ENCODE measurements around the gene SGMS1. TPM values are rescaled to one million over a fixed set of nuclear protein-coding genes. Genes with fewer than 3 reads are reported as not detected.

The SGMS1 gene
- total RNA-seq, 4 donors from 2014 or later: 80.8 to 98.9 (median 90.7) TPM

DNA sequence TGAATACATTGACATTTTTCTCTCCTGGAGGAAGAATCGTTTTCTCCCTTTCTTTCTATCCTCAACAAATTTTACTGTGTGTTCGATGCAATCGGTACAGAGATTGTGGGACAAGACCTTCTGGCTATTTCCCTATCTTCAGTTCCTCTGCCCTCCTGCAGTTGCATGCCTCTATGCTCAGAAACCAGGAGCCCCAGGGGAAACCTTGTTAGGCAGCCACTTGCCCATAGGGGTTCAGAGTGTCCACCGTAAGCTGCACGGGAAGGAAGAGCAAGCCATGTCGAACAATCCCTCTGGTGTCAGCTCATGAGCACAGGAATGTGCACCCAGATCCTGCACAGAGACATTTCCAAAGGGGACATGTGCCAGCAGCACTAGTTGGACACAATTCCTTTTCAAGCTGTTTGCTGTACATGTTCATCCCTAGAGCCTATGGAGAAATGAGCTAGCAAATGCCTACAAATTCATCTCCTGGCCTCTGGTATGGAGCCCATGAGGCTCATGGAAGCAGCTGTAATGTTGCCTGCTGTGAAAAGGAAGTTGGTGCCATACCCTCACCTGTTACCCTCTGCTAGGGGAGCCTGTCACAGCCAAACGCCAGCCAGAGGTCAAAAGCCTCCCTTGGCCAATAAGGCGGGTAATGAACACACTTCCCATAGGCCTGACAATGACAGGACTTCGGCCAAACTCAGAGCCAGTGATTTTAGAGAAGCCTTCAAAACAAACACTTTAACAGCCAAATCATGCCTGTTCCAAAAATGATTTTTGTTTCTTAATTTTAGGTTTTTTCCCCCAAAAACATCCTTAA is 336.6 kb downstream of the SGMS1 start:
- no peak for DNase-seq
- Histone ChIP-seq H3K9me3 (no peaks in the 10 kb centered on the region), H3K4me1 (peaks cover 0 to 4% of the 10 kb centered on the region in 2 donors), H3K27me3 (no peaks in the 10 kb centered on the region), H3K36me3 (no peaks in the 10 kb centered on the region), H3K27ac (no peak overlapping the region), H3K4me3 (replicated peaks in 1 of 3) (no peak overlapping the region)
- 52 to 78% methylated on average over 9 of the region's 9 CpGs for WGBS, 2 donors
- no peak for TF ChIP-seq POLR2A (IDR thresholded peaks at IDR 0.05)
- TF ChIP-seq, protein P1, sequence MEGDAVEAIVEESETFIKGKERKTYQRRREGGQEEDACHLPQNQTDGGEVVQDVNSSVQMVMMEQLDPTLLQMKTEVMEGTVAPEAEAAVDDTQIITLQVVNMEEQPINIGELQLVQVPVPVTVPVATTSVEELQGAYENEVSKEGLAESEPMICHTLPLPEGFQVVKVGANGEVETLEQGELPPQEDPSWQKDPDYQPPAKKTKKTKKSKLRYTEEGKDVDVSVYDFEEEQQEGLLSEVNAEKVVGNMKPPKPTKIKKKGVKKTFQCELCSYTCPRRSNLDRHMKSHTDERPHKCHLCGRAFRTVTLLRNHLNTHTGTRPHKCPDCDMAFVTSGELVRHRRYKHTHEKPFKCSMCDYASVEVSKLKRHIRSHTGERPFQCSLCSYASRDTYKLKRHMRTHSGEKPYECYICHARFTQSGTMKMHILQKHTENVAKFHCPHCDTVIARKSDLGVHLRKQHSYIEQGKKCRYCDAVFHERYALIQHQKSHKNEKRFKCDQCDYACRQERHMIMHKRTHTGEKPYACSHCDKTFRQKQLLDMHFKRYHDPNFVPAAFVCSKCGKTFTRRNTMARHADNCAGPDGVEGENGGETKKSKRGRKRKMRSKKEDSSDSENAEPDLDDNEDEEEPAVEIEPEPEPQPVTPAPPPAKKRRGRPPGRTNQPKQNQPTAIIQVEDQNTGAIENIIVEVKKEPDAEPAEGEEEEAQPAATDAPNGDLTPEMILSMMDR (IDR thresholded peaks at IDR 0.05): no peak
- intact Hi-C loops (cut with DNase I): no loop called here

GRCh38 chr10:50286517-50286916 is 337.2 kb downstream of the SGMS1 start:
- DNase-seq: no peak
- Histone ChIP-seq H3K4me1 (peaks cover 0 to 4% of the 10 kb centered on the region in 2 donors), H3K4me3 (replicated peaks in 1 of 3) (no peak overlapping the region), H3K36me3 (no peaks in the 10 kb centered on the region), H3K9me3 (no peaks in the 10 kb centered on the region), H3K27me3 (no peaks in the 10 kb centered on the region), H3K27ac (no peak overlapping the region)
- intact Hi-C loops (cut with DNase I): no loop called here
- WGBS, 2 donors: 45 to 52% methylated on average over 2 of the region's 2 CpGs
- no peak for TF ChIP-seq POLR2A (IDR thresholded peaks at IDR 0.05)
- TF ChIP-seq, protein P1 (IDR thresholded peaks at IDR 0.05): no peak

DNA sequence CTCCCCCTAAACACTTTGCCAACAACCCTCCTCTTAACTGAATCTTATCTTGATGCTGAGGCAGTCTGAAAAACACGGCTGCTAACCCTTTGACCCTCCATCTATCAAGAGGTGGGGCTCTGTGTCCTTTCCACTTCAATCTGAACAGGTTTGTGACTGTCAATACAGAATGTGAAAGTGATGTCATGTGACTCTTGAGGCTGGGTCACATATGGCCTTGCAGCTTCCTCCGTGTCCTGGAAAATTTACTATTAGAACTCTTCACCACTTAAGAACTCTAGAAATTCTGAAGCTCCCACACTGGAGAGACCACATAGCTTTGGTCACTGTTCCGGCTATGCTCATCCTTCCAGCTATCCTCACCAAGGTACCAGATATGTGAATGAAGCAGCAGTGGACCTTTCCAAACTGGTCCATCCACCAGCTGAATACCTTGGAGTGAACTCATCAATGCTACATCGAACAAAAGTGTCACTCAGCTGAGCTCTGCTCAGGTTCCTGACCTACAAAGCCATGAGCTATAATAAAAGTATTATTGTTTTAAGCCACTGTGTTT is 341.7 kb downstream of the SGMS1 start:
- no peaks in the 10 kb centered on the region for H3K36me3 ChIP-seq
- DNase-seq: no peak
- no peaks in the 10 kb centered on the region for H3K4me1 ChIP-seq
- no peak overlapping the region for H3K4me3 ChIP-seq (replicated peaks in 1 of 3)
- no peaks in the 10 kb centered on the region for H3K9me3 ChIP-seq
- no peaks in the 10 kb centered on the region for H3K27me3 ChIP-seq
- no peak for TF ChIP-seq POLR2A (IDR thresholded peaks at IDR 0.05)
- TF ChIP-seq, protein P1 (IDR thresholded peaks at IDR 0.05): no peak
- intact Hi-C loops (cut with DNase I): no loop called here
- 66 to 80% methylated on average over 4 of the region's 4 CpGs for WGBS, 2 donors
- H3K27ac ChIP-seq: no peak overlapping the region

DNA sequence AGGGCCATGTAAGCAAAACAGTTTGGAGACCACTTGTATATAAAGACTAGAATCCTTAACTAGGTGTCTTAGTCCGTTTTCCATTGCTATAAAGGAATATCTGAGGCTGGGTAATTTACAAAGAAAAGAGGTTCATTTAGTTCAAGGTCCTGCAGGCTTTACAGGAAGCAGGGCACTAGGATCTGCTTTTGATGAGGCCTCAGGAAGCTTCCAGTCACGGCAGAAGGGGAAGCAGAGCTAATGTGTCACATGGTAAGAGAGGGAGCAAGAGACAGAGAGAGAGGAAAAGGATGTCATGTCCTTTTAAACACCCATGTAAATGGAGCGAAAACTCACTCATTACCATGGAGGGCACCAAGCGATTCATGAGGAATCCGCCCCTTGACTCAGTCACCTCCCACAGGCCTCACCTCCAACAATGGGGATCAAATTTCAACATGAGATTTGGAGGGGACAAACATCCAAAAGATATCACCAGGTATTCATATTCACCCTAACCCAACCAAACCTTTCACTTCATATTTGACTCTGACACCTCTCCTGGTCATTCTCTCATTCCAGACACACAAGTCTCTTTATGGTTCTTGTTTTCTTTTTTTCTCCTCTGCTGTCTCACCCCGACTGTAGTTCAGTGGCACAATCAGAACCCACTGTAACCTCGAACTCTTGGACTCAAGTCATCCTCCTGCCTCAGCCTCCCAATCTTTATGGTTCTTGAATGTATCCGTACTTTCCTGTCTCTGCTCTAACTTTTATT is 342.4 kb downstream of the SGMS1 start:
- WGBS, 2 donors: 84 to 89% methylated on average over 8 of the region's 8 CpGs

More for the DNA sequence above, 342.4 kb downstream of the SGMS1 start:
- Histone ChIP-seq H3K4me1 (no peaks in the 10 kb centered on the region), H3K4me3 (replicated peaks in 1 of 3) (no peak overlapping the region), H3K27me3 (no peaks in the 10 kb centered on the region), H3K36me3 (no peaks in the 10 kb centered on the region), H3K27ac (no peak overlapping the region), H3K9me3 (no peaks in the 10 kb centered on the region)
- TF ChIP-seq POLR2A (IDR thresholded peaks at IDR 0.05): no peak
- TF ChIP-seq, protein P1 (IDR thresholded peaks at IDR 0.05): no peak
- DNase-seq: no peak
- intact Hi-C loops (cut with DNase I): no loop called here
